Muscle of leg (tissue), 11 donors: ENCODE measurements around the gene WNT3A. TPM values are rescaled to one million over a fixed set of nuclear protein-coding genes. Genes with fewer than 3 reads are reported as not detected.

Experiments used
- DNase-seq: peaks from one replicate; pipeline ENCODE4 v3.0.0; 2013
- H3K27ac ChIP-seq: one replicate; pipeline ENCODE4 v1.5.1; 2013; ENCODE audit warnings: mild to moderate bottlenecking, low read length, control low read depth
- H3K27me3 ChIP-seq: one replicate; pipeline ENCODE4 v1.6.1; 2013; ENCODE audit warnings: low read length; ENCODE audit not compliant: control insufficient read depth, insufficient read depth
- H3K36me3 ChIP-seq: one replicate; pipeline ENCODE4 v1.6.1; 2013; ENCODE audit warnings: low read length; ENCODE audit not compliant: control insufficient read depth, insufficient read depth
- H3K4me1 ChIP-seq: one replicate; pipeline ENCODE4 v1.6.1; 2013; ENCODE audit warnings: low read length; ENCODE audit not compliant: control insufficient read depth, insufficient read depth
- H3K4me3 ChIP-seq: one replicate; pipeline ENCODE4 v1.5.1; 2013; ENCODE audit warnings: low read length, control low read depth
- H3K9me3 ChIP-seq: replicated peaks from 2 replicates; pipeline ENCODE4 v1.6.1; 2013; ENCODE audit warnings: low read depth, low read length; ENCODE audit not compliant: control insufficient read depth
- WGBS: methylation state at CpG from one replicate; pipeline ENCODE4 v1.1.5; 2013; ENCODE audit warnings: missing lambda C conversion rate; ENCODE audit not compliant: insufficient coverage; 5-methylcytosine and 5-hydroxymethylcytosine counted together
- polyA plus RNA-seq, 8 donors: library from polyadenylated mRNA; unstranded; fragments of 120-200 nt; gene quantifications; one replicate each; pipeline versions ENCODE4 v1.2.1 to v1.2.3, GENCODE V29; 2013; ENCODE audit warnings: inconsistent platforms in 1 of 8, low replicate concordance in 1 of 8; ENCODE audit not compliant: insufficient read length in 8 of 8, insufficient read depth in 1 of 8
- total RNA-seq: library from RNA; stranded (reverse); fragments of 120-200 nt; gene quantifications from one replicate; pipeline ENCODE4 v1.2.4, GENCODE V29; 2013

WNT3A gene
- total and polyA plus RNA-seq, 9 donors = 0.54 TPM; not detected in 8

- H3K4me3 ChIP-seq = no peak overlapping the region
- H3K36me3 ChIP-seq = no peaks in the 10 kb centered on the region
- DNase-seq = no peak
- H3K27ac ChIP-seq = no peak overlapping the region
- no peaks in the 10 kb centered on the region for H3K9me3 ChIP-seq
- peaks cover 4% of the 10 kb centered on the region for H3K4me1 ChIP-seq
- WGBS = 80% methylated on average over 21 of the region's 24 CpGs
- H3K27me3 ChIP-seq = peaks cover 40% of the 10 kb centered on the region
These were observed 6.5 kb downstream of the WNT3A start for GRCh38 chr1:228013131-228013934.

GRCh38 chr1:228013935-228014930, 7.4 kb downstream of the WNT3A start:
- Histone ChIP-seq H3K9me3 (no peaks in the 10 kb centered on the region), H3K4me1 (peaks cover 4% of the 10 kb centered on the region), H3K4me3 (no peak overlapping the region), H3K27ac (no peak overlapping the region), H3K36me3 (no peaks in the 10 kb centered on the region), H3K27me3 (peaks cover 31% of the 10 kb centered on the region)
- 61% methylated on average over 18 of the region's 21 CpGs for WGBS
- peak; percentile 15 for DNase-seq

- H3K27ac ChIP-seq = no peak overlapping the region
- peak; percentile 19 for DNase-seq
- H3K4me3 ChIP-seq = no peak overlapping the region
- peaks cover 18% of the 10 kb centered on the region for H3K27me3 ChIP-seq
- H3K9me3 ChIP-seq = no peaks in the 10 kb centered on the region
- H3K36me3 ChIP-seq = no peaks in the 10 kb centered on the region
- peaks cover 4% of the 10 kb centered on the region for H3K4me1 ChIP-seq
- 84% methylated on average over 10 of the region's 21 CpGs for WGBS
These were observed 8.7 kb downstream of the WNT3A start for GRCh38 chr1:228015276-228016180.

GRCh38 chr1:228016181-228016510, 9.3 kb downstream of the WNT3A start:
- DNase-seq = no peak
- Histone ChIP-seq H3K9me3 (no peaks in the 10 kb centered on the region), H3K36me3 (no peaks in the 10 kb centered on the region), H3K4me3 (no peak overlapping the region), H3K4me1 (peaks cover 4% of the 10 kb centered on the region), H3K27me3 (peaks cover 12% of the 10 kb centered on the region), H3K27ac (no peak overlapping the region)
- WGBS = 74% methylated on average over 2 of the region's 2 CpGs

- H3K27me3 ChIP-seq = peaks cover 7% of the 10 kb centered on the region
- no peaks in the 10 kb centered on the region for H3K36me3 ChIP-seq
- 85% methylated on average over 6 of the region's 12 CpGs for WGBS
- peaks cover 4% of the 10 kb centered on the region for H3K4me1 ChIP-seq
- H3K4me3 ChIP-seq = no peak overlapping the region
- no peak overlapping the region for H3K27ac ChIP-seq
- no peak for DNase-seq
- no peaks in the 10 kb centered on the region for H3K9me3 ChIP-seq
These were observed 10.0 kb downstream of the WNT3A start for GRCh38 chr1:228016653-228017355.

GRCh38 chr1:228017356-228018124, 10.7 kb downstream of the WNT3A start:
- DNase-seq = no peak
- WGBS = 84% methylated on average over 5 of the region's 16 CpGs

GRCh38 chr1:228018125-228018398, 11.3 kb downstream of the WNT3A start:
- WGBS = 57% methylated on average over 4 of the region's 5 CpGs
- H3K36me3 ChIP-seq = no peaks in the 10 kb centered on the region
- no peaks in the 10 kb centered on the region for H3K9me3 ChIP-seq
- H3K27ac ChIP-seq = no peak overlapping the region
- no peak for DNase-seq
- peaks cover 4% of the 10 kb centered on the region for H3K4me1 ChIP-seq
- no peaks in the 10 kb centered on the region for H3K27me3 ChIP-seq
- H3K4me3 ChIP-seq = no peak overlapping the region

More at GRCh38 chr1:228017356-228018124, 10.7 kb downstream of the WNT3A start:
- H3K27me3 ChIP-seq = peaks cover under 1% of the 10 kb centered on the region
- peaks cover 4% of the 10 kb centered on the region for H3K4me1 ChIP-seq
- H3K9me3 ChIP-seq = no peaks in the 10 kb centered on the region
- H3K27ac ChIP-seq = no peak overlapping the region
- H3K36me3 ChIP-seq = no peaks in the 10 kb centered on the region
- no peak overlapping the region for H3K4me3 ChIP-seq

- Histone ChIP-seq H3K27me3 (no peaks in the 10 kb centered on the region), H3K36me3 (no peaks in the 10 kb centered on the region), H3K9me3 (no peaks in the 10 kb centered on the region), H3K4me3 (no peak overlapping the region), H3K27ac (no peak overlapping the region), H3K4me1 (peaks cover 4% of the 10 kb centered on the region)
- 73% methylated on average over 7 of the region's 9 CpGs for WGBS
- DNase-seq = no peak
These were observed 12.3 kb downstream of the WNT3A start for GRCh38 chr1:228018961-228019721.
